OCI-LY3 (cell line): ENCODE results near the gene KCNK18.

Experiments
- CTCF ChIP-seq: fragments of 200-600, 300-600 bp; sonication (generic); IDR thresholded peaks from 2 replicates; pipeline ENCODE4 v1.5.1; 2014; ENCODE audit warnings: antibody characterized with exemption, low read length, low read depth
- EZH2phosphoT487 ChIP-seq: fragments of 200-600 bp; shearing (Covaris generic); IDR thresholded peaks from 2 replicates; pipeline ENCODE4 v1.6.1; 2018; ENCODE audit warnings: antibody characterized with exemption, mixed run types, low read depth

- TF ChIP-seq CTCF (no peak), EZH2phosphoT487 (no peak)
Measured at GRCh38 chr10:117218654-117219053, 21.4 kb downstream of the KCNK18 start.
